Lower lobe of right lung (tissue), 2 donors: ENCODE results near the gene LBHD1. TPM values are rescaled to one million over a fixed set of nuclear protein-coding genes. Genes with fewer than 3 reads are reported as not detected.

Experiments used
- ATAC-seq, 2 donors: fragments of 200-7000 bp; cut with Tn5 transposase; one replicate each; pipeline ENCODE4 v1.9.1; 2020 to 2022; ENCODE audit warnings: mild to moderate bottlenecking in 2 of 2, moderate library complexity in 2 of 2
- DNase-seq: peaks from one replicate; pipeline ENCODE4 v3.0.0-alpha.2; 2020
- H3K27ac ChIP-seq: fragments of 200-600 bp; one replicate; pipeline ENCODE4 v1.8.0; 2022
- H3K27me3 ChIP-seq: fragments of 200-600 bp; one replicate; pipeline ENCODE4 v1.8.0; 2022; ENCODE audit warnings: low read depth
- H3K36me3 ChIP-seq: fragments of 200-600 bp; one replicate; pipeline ENCODE4 v1.8.0; 2022; ENCODE audit warnings: mild to moderate bottlenecking
- H3K4me1 ChIP-seq: fragments of 200-600 bp; one replicate; pipeline ENCODE4 v1.8.0; 2022
- H3K4me3 ChIP-seq: fragments of 200-600 bp; one replicate; pipeline ENCODE4 v1.8.0; 2022; ENCODE audit warnings: mild to moderate bottlenecking
- H3K9me3 ChIP-seq: fragments of 200-600 bp; one replicate; pipeline ENCODE4 v1.8.0; 2022
- intact Hi-C: fragments of 100-400 bp; cut with DNase I; formaldehyde crosslinking; loops from one replicate; pipeline ENCODE4 v1.11.0; 2022
- total RNA-seq: library from RNA; stranded (reverse); fragmentation: NEBNext Ultra II Directional; extraction: Animal tissue kit (Norgen Biotek cat#: 25700); gene quantifications from one replicate; pipeline ENCODE4 v1.2.1, GENCODE V29; 2021
- TF ChIP-seq, protein P1 (sequence below): fragments of 200-600 bp; IDR thresholded peaks from one replicate; pipeline ENCODE4 v1.8.0; 2022; ENCODE audit warnings: antibody characterized with exemption, mild to moderate bottlenecking
- donor health status: DM: no; HTN: yes; CAD: no; lungs with severe emphysema.

The LBHD1 gene
- total RNA-seq, 1 donor from 2014 or later = 11.1 TPM

DNA sequence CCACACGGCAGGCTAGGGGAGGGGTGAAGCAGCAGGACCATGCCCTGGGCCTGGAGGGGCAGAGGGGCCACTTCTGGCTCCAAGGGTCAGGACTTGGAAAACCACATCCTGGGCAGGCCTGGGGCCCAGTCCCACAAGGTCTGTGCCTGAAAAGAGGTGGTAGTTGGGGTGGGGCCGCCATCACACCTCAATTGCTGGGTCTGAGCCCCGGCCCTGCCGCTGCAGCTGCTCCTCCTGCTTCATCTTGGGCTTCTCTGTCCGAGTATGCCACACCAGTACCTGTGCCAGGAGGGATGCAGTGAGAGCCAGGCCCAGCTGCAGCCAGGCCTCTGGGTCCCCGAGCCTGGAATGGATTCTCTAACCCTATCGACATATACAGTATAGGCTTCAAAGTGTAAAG lies 56.5 kb downstream of the LBHD1 start:
- H3K9me3 ChIP-seq = no peaks in the 10 kb centered on the region
- H3K4me1 ChIP-seq = peaks cover 24% of the 10 kb centered on the region
- H3K4me3 ChIP-seq = no peak overlapping the region
- peaks cover 26% of the 10 kb centered on the region for H3K36me3 ChIP-seq
- intact Hi-C loops = no loop called here
- no peak for DNase-seq
- H3K27ac ChIP-seq = no peak overlapping the region
- TF ChIP-seq, protein P1, sequence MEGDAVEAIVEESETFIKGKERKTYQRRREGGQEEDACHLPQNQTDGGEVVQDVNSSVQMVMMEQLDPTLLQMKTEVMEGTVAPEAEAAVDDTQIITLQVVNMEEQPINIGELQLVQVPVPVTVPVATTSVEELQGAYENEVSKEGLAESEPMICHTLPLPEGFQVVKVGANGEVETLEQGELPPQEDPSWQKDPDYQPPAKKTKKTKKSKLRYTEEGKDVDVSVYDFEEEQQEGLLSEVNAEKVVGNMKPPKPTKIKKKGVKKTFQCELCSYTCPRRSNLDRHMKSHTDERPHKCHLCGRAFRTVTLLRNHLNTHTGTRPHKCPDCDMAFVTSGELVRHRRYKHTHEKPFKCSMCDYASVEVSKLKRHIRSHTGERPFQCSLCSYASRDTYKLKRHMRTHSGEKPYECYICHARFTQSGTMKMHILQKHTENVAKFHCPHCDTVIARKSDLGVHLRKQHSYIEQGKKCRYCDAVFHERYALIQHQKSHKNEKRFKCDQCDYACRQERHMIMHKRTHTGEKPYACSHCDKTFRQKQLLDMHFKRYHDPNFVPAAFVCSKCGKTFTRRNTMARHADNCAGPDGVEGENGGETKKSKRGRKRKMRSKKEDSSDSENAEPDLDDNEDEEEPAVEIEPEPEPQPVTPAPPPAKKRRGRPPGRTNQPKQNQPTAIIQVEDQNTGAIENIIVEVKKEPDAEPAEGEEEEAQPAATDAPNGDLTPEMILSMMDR = no peak
- no peak for ATAC-seq
- no peaks in the 10 kb centered on the region for H3K27me3 ChIP-seq

- TF ChIP-seq, protein P1 = no peak
- H3K27ac ChIP-seq = peak overlapping the region; percentile 24
- H3K9me3 ChIP-seq = no peaks in the 10 kb centered on the region
- no peak overlapping the region for H3K4me3 ChIP-seq
- peaks cover 26% of the 10 kb centered on the region for H3K4me1 ChIP-seq
- DNase-seq = no peak
- H3K36me3 ChIP-seq = peaks cover 38% of the 10 kb centered on the region
- no peaks in the 10 kb centered on the region for H3K27me3 ChIP-seq
- ATAC-seq = no peak
- intact Hi-C loops = no loop called here
Observed at GRCh38 chr11:62614275-62614674, 57.8 kb downstream of the LBHD1 start.

GRCh38 chr11:62613291-62613778 lies 58.7 kb downstream of the LBHD1 start:
- H3K27ac ChIP-seq = peak overlapping the region; percentile 92
- peaks cover 46% of the 10 kb centered on the region for H3K36me3 ChIP-seq
- peak overlapping the region; percentile 73 for H3K4me3 ChIP-seq
- H3K9me3 ChIP-seq = no peaks in the 10 kb centered on the region
- H3K27me3 ChIP-seq = no peaks in the 10 kb centered on the region
- TF ChIP-seq, protein P1 = no peak
- intact Hi-C loops = no loop called here
- ATAC-seq (peak in 1 of 2 donors; percentile 1), DNase-seq (no peak)
- H3K4me1 ChIP-seq = peaks cover 26% of the 10 kb centered on the region

Other genes with a start within 250 kb of the LBHD1 start
- gene AHNAK, start 125.5 kb downstream of the LBHD1 start, total RNA-seq = 809 TPM
- gene EEF1G, start 98.4 kb downstream of the LBHD1 start, total RNA-seq = 899 TPM
- 15.8 TPM for gene TUT1, start 80.7 kb downstream of the LBHD1 start, total RNA-seq
- 68.4 TPM for gene MTA2, start 70.4 kb downstream of the LBHD1 start, total RNA-seq
- 69.3 TPM for gene EML3, start 59.5 kb downstream of the LBHD1 start, total RNA-seq
- 5.6 TPM for gene ROM1, start 59.0 kb downstream of the LBHD1 start, total RNA-seq
- 32.6 TPM for gene B3GAT3, start 50.3 kb downstream of the LBHD1 start, total RNA-seq
- 228 TPM for gene GANAB, start 25.7 kb downstream of the LBHD1 start, total RNA-seq
- 18.6 TPM for gene INTS5, start 19.0 kb downstream of the LBHD1 start, total RNA-seq
- gene C11orf98, start 7.1 kb downstream of the LBHD1 start, total RNA-seq = 37.1 TPM
- 12.1 TPM for gene CSKMT, start 7.0 kb downstream of the LBHD1 start, total RNA-seq
- gene UQCC3, start 594 bp downstream of the LBHD1 start, total RNA-seq = 6.1 TPM
- gene UBXN1, start 6.8 kb upstream of the LBHD1 start, total RNA-seq = 116 TPM
- gene LRRN4CL, start 17.3 kb upstream of the LBHD1 start, total RNA-seq = 3.4 TPM
- gene BSCL2, start 35.2 kb upstream of the LBHD1 start, total RNA-seq = 87.0 TPM
- not detected for gene GNG3, start 35.4 kb upstream of the LBHD1 start, total RNA-seq
- 46.1 TPM for gene HNRNPUL2, start 55.2 kb upstream of the LBHD1 start, total RNA-seq
- 24.3 TPM for gene TTC9C, start 56.2 kb upstream of the LBHD1 start, total RNA-seq
- 11.6 TPM for gene ZBTB3, start 81.9 kb upstream of the LBHD1 start, total RNA-seq
- gene POLR2G, start 89.3 kb upstream of the LBHD1 start, total RNA-seq = 57.5 TPM
- 23.6 TPM for gene TAF6L, start 99.1 kb upstream of the LBHD1 start, total RNA-seq
- gene TMEM179B, start 115.1 kb upstream of the LBHD1 start, total RNA-seq = 54.6 TPM
- 17.2 TPM for gene TMEM223, start 119.7 kb upstream of the LBHD1 start, total RNA-seq
- 93.2 TPM for gene NXF1, start 133.2 kb upstream of the LBHD1 start, total RNA-seq
- gene STX5, start 159.8 kb upstream of the LBHD1 start, total RNA-seq = 42.0 TPM
- not detected for gene TEX54, start 160.6 kb upstream of the LBHD1 start, total RNA-seq
- gene WDR74, start 167.3 kb upstream of the LBHD1 start, total RNA-seq = 35.3 TPM
- gene SLC3A2, start 208.6 kb upstream of the LBHD1 start, total RNA-seq = 214 TPM
- gene CHRM1, start 249.1 kb upstream of the LBHD1 start, total RNA-seq = 6.8 TPM